Neural cell (in vitro differentiated cells): Measurements from ENCODE around the gene SAMD4A.

ENCODE experiments used
- EP300 ChIP-seq: fragments of 450-650 bp; conservative IDR thresholded peaks from 2 replicates; pipeline ENCODE4 v1.6.1; 2014; ENCODE audit warnings: antibody characterized with exemption, mild to moderate bottlenecking, moderate library complexity; ENCODE audit not compliant: poor library complexity, severe bottlenecking
- EZH2 ChIP-seq: fragments of 200-600, 300-800 bp; shearing (Covaris generic), sonication (generic); IDR thresholded peaks from 2 replicates; pipeline ENCODE4 v1.6.1; 2014; ENCODE audit warnings: antibody characterized with exemption, low read length, borderline replicate concordance, mild to moderate bottlenecking; ENCODE audit not compliant: insufficient read depth, poor library complexity, severe bottlenecking
- MXI1 ChIP-seq: fragments of 450-650 bp; conservative IDR thresholded peaks from 2 replicates; pipeline ENCODE4 v1.6.1; 2014; ENCODE audit warnings: antibody characterized with exemption, mild to moderate bottlenecking; ENCODE audit not compliant: poor library complexity, severe bottlenecking
- POLR2AphosphoS5 ChIP-seq: IDR thresholded peaks from 2 replicates; pipeline ENCODE4 v1.6.1; 2012
- RAD21 ChIP-seq: fragments of 450-650 bp; conservative IDR thresholded peaks from 2 replicates; pipeline ENCODE4 v1.6.1; 2014; ENCODE audit warnings: antibody characterized with exemption, mild to moderate bottlenecking, moderate library complexity
- TAF1 ChIP-seq: IDR thresholded peaks from 2 replicates; pipeline ENCODE4 v1.6.1; 2012; ENCODE audit warnings: low read depth
- TF ChIP-seq, protein P1 (sequence below): fragments of 450-650 bp; IDR thresholded peaks from 2 replicates; pipeline ENCODE4 v1.5.1; 2014; ENCODE audit warnings: antibody characterized with exemption, mild to moderate bottlenecking, moderate library complexity; ENCODE audit not compliant: poor library complexity, severe bottlenecking
- TF ChIP-seq, protein P2 (sequence below): IDR thresholded peaks from 2 replicates; pipeline ENCODE4 v1.6.1; 2012; ENCODE audit warnings: borderline replicate concordance

DNA sequence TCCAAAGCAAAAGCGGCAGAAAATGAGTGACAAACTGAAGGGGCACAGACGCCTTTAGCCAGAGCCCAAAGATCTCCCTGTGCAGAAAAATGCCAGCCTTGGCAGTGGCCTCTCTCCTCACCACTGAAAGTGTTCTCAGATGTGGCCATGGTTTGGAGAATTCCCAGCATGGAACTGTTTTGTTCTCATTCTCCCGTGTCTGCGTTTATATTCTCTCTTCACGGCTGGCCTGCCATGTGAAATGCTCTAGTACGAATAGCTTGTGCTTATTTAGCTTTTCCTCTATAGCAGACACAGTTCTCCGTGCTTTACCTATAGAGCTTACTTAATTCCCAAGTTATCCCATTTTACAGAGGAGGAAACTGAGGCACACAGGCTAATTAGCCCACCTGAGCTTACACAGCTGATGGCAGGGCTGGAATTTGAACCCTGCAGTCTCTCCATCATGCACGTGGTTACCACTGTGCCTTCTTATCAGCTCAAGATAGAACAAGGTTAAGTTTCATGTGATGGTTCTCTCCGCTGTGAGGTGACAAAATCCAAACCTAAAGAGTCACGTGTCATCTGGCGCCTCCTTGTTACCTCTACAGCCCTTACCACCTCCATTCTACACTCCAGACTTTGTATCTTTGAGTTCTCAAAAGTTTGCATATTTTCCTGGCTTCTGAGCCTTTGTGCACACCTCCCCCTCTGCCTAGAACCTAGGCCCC is 194.1 kb downstream of the SAMD4A start:
- no peak for TF ChIP-seq TAF1
- no peak for TF ChIP-seq EP300
- TF ChIP-seq, protein P1, sequence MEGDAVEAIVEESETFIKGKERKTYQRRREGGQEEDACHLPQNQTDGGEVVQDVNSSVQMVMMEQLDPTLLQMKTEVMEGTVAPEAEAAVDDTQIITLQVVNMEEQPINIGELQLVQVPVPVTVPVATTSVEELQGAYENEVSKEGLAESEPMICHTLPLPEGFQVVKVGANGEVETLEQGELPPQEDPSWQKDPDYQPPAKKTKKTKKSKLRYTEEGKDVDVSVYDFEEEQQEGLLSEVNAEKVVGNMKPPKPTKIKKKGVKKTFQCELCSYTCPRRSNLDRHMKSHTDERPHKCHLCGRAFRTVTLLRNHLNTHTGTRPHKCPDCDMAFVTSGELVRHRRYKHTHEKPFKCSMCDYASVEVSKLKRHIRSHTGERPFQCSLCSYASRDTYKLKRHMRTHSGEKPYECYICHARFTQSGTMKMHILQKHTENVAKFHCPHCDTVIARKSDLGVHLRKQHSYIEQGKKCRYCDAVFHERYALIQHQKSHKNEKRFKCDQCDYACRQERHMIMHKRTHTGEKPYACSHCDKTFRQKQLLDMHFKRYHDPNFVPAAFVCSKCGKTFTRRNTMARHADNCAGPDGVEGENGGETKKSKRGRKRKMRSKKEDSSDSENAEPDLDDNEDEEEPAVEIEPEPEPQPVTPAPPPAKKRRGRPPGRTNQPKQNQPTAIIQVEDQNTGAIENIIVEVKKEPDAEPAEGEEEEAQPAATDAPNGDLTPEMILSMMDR: no peak
- TF ChIP-seq, protein P2, sequence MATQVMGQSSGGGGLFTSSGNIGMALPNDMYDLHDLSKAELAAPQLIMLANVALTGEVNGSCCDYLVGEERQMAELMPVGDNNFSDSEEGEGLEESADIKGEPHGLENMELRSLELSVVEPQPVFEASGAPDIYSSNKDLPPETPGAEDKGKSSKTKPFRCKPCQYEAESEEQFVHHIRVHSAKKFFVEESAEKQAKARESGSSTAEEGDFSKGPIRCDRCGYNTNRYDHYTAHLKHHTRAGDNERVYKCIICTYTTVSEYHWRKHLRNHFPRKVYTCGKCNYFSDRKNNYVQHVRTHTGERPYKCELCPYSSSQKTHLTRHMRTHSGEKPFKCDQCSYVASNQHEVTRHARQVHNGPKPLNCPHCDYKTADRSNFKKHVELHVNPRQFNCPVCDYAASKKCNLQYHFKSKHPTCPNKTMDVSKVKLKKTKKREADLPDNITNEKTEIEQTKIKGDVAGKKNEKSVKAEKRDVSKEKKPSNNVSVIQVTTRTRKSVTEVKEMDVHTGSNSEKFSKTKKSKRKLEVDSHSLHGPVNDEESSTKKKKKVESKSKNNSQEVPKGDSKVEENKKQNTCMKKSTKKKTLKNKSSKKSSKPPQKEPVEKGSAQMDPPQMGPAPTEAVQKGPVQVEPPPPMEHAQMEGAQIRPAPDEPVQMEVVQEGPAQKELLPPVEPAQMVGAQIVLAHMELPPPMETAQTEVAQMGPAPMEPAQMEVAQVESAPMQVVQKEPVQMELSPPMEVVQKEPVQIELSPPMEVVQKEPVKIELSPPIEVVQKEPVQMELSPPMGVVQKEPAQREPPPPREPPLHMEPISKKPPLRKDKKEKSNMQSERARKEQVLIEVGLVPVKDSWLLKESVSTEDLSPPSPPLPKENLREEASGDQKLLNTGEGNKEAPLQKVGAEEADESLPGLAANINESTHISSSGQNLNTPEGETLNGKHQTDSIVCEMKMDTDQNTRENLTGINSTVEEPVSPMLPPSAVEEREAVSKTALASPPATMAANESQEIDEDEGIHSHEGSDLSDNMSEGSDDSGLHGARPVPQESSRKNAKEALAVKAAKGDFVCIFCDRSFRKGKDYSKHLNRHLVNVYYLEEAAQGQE: no peak
- no peak for TF ChIP-seq MXI1
- TF ChIP-seq RAD21: no peak
- TF ChIP-seq EZH2: no peak
- no peak for TF ChIP-seq POLR2AphosphoS5
